ENCODE measurements around the gene SLC35F3.

DNA sequence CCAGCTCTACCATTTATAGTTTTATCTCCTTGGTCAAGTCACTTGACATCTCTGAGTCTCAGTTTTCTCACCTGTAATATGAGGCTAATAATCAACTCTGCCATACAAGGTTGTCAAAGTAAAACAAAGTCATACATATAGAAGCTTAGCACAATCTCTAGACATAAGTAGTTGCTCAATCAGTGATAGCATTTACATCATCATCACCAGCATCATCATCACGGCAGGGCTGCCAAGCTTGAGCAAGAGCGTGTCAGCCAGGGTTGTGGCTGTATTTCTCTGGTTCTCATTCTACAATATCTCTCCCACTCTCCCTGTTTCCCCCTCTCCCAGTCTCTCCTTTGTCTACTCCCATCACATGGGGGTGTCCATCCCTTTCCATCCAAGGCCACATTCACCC is 427.0 kb downstream of the SLC35F3 start:
- TF ChIP-seq, protein P1, sequence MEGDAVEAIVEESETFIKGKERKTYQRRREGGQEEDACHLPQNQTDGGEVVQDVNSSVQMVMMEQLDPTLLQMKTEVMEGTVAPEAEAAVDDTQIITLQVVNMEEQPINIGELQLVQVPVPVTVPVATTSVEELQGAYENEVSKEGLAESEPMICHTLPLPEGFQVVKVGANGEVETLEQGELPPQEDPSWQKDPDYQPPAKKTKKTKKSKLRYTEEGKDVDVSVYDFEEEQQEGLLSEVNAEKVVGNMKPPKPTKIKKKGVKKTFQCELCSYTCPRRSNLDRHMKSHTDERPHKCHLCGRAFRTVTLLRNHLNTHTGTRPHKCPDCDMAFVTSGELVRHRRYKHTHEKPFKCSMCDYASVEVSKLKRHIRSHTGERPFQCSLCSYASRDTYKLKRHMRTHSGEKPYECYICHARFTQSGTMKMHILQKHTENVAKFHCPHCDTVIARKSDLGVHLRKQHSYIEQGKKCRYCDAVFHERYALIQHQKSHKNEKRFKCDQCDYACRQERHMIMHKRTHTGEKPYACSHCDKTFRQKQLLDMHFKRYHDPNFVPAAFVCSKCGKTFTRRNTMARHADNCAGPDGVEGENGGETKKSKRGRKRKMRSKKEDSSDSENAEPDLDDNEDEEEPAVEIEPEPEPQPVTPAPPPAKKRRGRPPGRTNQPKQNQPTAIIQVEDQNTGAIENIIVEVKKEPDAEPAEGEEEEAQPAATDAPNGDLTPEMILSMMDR (IDR thresholded peaks at IDR 0.05; ENCODE audit: insufficient read depth, low read depth, low read length), result no peak
- no peak for TF ChIP-seq EZH2 (IDR thresholded peaks at IDR 0.05; ENCODE audit: insufficient read depth, low read length)

All from astrocyte (in vitro differentiated cells and primary cell).